Measurements from ENCODE around the gene OSBP2.
"Not testable (repeated sequence)": the region's sequence is repeated elsewhere in the genome, so short reads cannot be mapped to it uniquely, and the experiment has no call there.

Gene OSBP2

DNA sequence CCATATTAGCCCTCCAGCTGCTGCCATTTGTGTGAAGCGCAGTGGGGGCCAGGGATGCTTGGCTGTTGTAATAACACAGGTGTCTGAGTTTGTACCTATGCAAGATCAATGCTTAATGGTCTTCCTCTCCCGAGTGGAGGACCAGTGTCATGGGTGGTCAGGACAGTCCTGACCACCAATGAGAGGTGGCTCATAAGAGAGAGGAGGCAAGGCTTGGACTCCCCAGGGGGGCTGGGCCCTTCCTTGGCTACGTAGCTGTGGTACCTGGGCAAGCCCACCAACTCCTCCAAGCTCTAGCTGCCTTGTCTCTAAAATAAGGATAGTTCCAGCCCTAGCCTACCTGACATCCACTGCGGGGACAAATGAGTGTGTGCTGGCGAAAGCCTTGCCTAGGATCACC, 79.2 kb downstream of the OSBP2 start:
- DNase-seq, result no peak

GRCh38 chr22:30774566-30774965, 79.9 kb downstream of the OSBP2 start:
- no peak for DNase-seq

- DNase-seq, result no peak
Observed at GRCh38 chr22:30776476-30776875, 81.8 kb downstream of the OSBP2 start.

GRCh38 chr22:30777146-30777545, 82.5 kb downstream of the OSBP2 start:
- not testable (repeated sequence) for DNase-seq

- DNase-seq, result no peak
Observed at GRCh38 chr22:30777587-30777986, 82.9 kb downstream of the OSBP2 start.

- no peak for DNase-seq
Observed at GRCh38 chr22:30778261-30778660, 83.6 kb downstream of the OSBP2 start.

DNA sequence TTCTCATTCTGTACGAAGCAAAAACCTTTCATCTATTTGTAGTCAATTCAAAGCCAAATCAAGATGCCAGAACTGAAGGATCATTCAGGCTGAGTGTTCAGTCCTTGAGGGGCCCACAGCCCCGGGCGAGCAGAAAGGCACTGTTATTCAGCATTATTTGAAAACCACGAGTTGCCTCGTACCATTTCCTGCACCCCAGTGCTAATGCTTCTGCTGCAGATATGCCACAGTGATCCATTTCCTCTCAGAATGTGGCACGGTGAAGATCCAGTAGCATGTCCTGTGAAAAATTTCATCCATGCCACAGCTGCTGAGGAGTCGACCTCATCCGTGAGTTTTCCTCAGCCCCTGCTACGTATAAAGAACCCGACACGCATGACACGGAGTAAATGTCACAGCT, 85.4 kb downstream of the OSBP2 start:
- DNase-seq, result no peak

DNA sequence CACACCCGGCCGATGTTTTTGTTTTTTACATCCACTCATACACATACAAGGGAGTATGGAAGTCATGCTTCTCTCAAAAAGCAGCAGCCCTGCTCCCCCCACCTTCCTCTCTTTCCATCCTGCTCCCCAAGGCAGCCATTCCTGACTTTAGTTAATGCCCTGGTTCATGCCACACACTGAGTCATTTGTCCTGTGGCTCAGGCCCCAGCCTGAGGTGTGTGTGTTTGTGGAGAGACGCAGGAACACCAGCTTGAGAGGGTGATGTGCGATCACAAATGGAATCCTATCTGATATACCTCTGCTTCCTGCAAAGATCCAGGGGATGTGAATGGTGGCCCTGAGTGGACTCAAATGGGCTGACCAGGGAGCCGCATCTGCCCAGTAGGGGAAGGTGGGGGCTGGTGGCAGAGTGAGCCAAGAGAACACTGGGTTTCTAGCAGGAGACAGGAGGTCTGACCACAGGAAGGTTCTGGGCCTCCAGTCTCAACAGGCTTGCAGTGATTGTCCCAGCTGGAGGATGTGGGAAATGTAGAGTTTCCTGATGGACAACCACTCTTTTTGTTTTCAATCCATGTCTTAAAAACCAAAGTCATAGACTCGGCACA, 86.7 kb downstream of the OSBP2 start:
- no peak for DNase-seq

DNA sequence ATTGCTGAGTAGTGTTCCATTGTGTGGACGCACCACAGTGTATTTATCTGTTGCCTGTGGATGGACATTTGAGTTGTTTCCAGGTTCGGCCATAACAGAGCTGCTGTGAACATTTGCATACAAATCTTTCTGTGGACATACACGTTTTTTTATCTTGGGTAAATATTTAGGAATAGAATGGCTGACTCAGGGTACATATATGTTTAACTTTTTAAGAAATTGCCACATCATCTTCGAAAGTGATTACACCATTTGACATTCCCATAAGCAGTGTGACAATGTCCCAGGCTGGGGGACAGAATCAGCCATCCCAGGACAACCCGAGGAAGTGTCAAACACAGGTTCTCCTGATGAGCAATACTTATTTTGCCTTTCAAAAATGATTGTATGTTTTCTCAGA, 87.9 kb downstream of the OSBP2 start:
- DNase-seq, result no peak

- no peak for DNase-seq
Observed at GRCh38 chr22:30783021-30783420, 88.3 kb downstream of the OSBP2 start.

DNA sequence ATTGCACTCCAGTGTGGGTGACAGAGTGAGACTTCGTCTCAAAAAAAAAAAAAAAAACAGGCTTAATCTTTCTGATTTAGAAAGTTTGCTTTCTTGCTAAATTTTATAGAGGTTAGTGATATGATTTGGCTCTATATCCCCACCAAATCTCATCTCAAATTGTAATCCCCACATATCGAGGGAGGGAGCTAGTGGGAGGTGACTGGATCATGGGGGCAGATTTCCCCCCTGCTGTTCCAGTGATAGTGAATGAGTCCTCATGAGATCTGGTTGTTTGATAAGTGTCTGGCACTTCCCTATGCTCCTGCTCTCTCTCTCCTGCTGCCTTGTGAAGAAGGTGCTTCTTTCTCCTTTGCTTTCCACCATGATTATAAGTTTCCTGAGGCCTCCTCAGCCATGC, 90.9 kb downstream of the OSBP2 start:
- DNase-seq, result no peak

GRCh38 chr22:30790366-30790765, 95.7 kb downstream of the OSBP2 start:
- DNase-seq, result no peak

DNA sequence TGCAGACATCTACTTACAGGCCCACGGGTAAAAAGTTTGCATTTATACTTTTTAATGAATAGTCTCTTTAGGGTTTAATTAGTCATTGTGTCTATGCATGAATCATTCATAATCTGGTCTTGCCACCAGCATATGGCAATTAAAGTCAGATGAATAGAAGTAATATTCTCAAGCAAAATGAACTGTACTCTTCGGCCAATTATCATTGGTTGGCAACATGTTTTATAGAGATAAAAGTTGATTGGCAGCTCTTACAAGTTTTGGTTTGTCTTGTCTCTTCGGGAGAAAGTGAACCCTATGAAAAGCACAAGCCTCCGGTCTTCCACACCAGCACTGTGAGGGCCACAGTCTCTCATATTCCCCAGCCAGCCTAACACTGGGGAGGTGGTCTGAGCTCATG, 97.8 kb downstream of the OSBP2 start:
- no peak for DNase-seq

DNA sequence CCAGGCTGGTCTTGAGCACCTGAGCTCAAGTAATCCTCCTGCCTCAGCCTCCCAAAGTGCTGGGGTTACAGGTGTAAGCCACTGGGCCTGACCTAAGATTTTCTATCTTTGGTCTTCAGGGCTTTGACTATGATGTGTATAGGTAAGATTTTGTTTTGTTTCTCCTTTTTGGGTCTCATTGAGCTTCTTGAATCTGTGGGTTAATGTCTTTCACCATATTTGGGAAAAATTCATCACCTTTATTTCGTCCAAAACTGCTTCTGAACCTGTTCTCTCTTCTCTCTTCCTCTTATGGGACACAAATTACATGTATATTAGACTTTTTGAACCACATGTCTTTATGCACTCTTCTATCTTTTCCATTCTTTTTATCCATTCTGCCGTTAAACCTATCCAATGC, 100.4 kb downstream of the OSBP2 start:
- no peak for DNase-seq

- DNase-seq, result no peak
Observed at GRCh38 chr22:30801695-30802094, 107.0 kb downstream of the OSBP2 start.

DNA sequence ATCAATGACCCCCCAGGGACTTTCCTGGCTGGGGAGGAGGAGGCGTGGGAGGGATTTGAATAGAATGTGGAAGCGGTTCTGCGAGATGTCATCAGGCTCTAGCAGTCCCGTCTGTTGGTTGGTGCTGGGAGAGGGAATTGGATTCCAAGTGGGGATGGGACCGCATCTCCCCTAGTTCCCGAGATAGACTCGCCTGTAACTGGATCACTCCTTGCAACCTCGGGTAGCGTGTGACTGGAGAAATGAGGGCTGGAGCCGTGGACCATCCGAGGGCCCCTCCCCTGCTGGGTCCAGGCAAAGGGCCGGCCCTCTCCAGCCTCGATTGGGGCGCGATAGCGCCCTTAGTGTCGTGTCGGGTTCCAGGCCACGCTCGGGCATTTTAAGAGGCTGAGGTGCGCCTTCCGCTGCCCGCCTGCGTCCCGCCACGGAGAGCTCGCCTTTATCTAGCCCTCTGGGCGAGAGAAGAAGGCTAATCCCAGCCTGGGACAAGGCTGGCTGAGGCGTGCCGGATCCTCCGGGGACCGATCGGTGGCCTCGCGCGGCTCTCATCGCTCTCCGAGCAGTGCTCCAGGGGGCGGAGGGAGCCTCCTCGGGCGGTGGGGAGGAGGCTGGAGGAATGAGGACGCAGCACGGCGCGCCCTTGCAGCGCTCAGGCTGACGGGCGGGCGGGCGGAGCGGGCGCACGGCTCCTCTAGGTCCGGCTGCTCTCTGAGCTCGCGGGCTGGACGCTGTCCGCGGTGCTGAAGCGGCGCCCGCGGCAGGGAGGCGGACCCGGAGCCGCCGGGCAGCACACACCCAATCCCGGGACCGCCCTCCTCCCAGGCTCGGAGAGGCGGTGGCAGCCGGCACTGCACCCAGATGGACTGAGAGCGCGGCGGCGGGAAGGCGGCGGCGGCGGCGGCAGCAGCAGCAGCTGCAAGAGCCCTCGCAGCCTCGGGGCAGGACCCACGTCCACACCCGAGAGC, 107.8 kb downstream of the OSBP2 start:
- DNase-seq, result peak; percentile 94

- DNase-seq, result no peak
Observed at GRCh38 chr22:30803679-30804078, 109.0 kb downstream of the OSBP2 start.

GRCh38 chr22:30804626-30805025, 110.0 kb downstream of the OSBP2 start:
- DNase-seq, result no peak

DNA sequence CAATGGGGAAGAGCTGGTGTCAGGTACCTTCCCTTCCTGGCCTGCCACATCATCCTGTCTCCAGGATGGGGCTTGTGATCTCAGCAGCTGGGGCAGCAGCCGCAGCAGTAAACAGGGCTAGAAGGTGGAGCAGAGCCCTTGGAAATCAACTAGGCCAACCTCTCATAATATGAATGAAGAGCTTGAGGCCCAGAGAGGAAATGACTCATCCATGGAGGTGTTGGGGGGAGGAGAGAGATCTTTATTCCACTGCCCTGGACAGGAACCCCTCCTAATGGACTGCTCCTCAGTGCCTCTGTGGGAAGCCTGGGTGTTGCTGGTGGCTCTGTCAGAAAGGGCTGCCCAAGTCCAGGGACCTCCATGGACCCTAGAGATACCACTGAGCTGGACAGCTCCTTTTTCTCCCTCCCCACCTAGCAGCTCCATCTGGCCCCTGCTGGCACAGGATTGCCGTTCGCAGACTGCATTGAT, 111.8 kb downstream of the OSBP2 start:
- no peak for DNase-seq

DNA sequence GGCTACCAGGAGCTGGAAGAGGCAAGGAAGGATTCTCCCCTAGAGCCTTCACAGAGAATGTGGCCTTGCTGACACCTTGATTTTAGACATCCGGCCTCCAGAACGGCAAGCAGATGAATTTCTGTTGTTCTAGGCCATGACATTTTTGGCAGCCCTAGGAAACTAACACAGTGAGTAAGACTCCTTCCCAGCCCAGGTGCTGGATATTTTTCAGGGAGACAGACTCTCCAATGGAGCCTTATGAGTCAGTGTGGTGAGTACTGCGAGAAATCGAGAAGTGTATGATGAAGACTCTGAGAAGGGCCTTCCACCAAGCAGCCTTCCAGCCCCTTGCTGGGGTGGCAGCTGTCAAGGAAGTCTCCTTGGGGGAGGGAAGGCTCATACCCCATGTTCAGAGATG, 114.4 kb downstream of the OSBP2 start:
- no peak for DNase-seq

- DNase-seq, result no peak
Observed at GRCh38 chr22:30810105-30810504, 115.4 kb downstream of the OSBP2 start.

GRCh38 chr22:30813936-30814335, 119.3 kb downstream of the OSBP2 start:
- DNase-seq, result no peak

- DNase-seq, result no peak
Observed at GRCh38 chr22:30816413-30816812, 121.7 kb downstream of the OSBP2 start.

DNA sequence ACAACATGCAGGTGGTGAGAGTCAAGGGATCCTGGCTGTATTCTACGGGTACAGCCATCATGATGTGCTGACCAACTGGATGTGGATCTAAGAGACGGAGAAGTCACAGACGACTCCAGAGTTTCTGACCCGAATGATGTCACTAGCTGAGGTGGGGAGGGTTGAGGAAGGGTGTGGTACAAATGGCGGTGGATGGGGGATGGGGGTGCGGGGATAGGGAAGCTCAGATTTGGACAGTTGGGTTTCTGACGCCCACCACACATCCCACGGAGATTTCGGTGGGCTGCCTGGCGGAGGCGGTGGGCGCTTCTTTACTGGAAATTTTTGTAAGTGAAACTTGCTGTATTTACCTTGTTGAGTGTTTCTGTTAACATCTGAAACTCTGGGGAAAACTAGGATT, 126.7 kb downstream of the OSBP2 start:
- no peak for DNase-seq
